AG04449 (cell line): ENCODE data around the gene AIMP2.

ENCODE experiments used
- CTCF ChIA-PET: fragments of 350-600 bp; formaldehyde crosslinking; extraction: SDS; loops from one replicate; lab custom pipeline; 2021; ENCODE audit warnings: antibody characterized with exemption; lab: Yijun Ruan, JAX
- POLR2A ChIA-PET: fragments of 400-600, 350-600 bp; formaldehyde crosslinking; extraction: SDS; loops from one replicate; lab custom pipeline; 2020; ENCODE audit warnings: antibody characterized with exemption, inconsistent platforms; lab: Yijun Ruan, JAX
- DNase-seq: peaks from one replicate; pipeline ENCODE4 v3.0.0-alpha.2; 2010; ENCODE audit warnings: low read depth, low spot score
- H3K4me3 ChIP-seq: 2 replicates; pipeline ENCODE4 v1.5.1; 2011; ENCODE audit warnings: low read depth, mild to moderate bottlenecking, control low read depth, low read length
- CTCF ChIP-seq: IDR thresholded peaks from one replicate; pipeline ENCODE4 v1.5.1; 2011; ENCODE audit warnings: mild to moderate bottlenecking, moderate library complexity, low read length, control low read depth, inconsistent platforms; ENCODE audit not compliant: insufficient read depth; ENCODE audit errors: missing control alignments

The AIMP2 gene

GRCh38 chr7:6071406-6071805 lies 62.3 kb downstream of the AIMP2 start:
- POLR2A ChIA-PET, result no interaction called here
- TF ChIP-seq CTCF, result no peak
- CTCF ChIA-PET, result no interaction called here
- no peak overlapping the region for H3K4me3 ChIP-seq
- no peak for DNase-seq
